Measurements from ENCODE around the gene SYT8. TPM values are rescaled to one million over a fixed set of nuclear protein-coding genes. Genes with fewer than 3 reads are reported as not detected.

Gene SYT8
- total and polyA plus RNA-seq, 5 donors from 2014 or later: not detected

DNA sequence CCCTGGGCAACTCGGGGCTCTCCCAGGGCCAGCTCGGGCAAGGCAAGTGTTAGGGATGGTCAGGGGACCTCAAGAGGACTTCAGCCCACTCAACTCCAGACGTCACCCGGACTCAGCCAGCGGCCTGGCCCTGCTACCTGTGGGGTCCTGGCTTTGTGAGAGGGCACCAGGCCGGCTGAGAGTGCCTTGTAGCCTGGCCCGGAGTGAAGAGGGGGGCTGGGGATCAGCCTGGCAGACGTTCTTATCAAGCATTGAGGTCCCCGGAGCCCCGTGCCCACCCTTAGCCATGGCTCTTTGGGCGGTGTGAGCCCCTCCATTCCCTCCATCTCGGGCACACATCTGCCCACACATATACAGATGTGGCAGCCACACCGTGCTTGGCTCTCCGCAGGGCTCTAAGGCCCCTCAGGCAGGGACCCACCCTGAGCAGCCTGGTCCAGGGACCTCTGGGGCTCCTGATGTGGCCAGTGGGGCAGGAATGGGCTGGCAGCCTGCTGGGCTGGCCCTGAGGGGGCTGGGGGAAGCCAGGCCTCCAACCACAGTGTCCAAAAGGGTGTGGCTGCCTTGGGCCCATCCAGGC lies 33.4 kb downstream of the SYT8 start:
- H3K27ac Mint-ChIP-seq: peak overlapping the region in 1 of 3 donors; percentile 43
- DNase-seq (no peak), ATAC-seq (ENCODE audit: low read depth in 2 of 2) (no peak)
- H3K4me1 Mint-ChIP-seq: peaks cover 0 to 83% (median 20%) of the 10 kb centered on the region in 4 donors
- H3K4me3 Mint-ChIP-seq: no peak overlapping the region
- Histone ChIP-seq H3K9me3 (ENCODE audit: control insufficient read depth in 2 of 2, low read length in 2 of 2) (no peaks in the 10 kb centered on the region), H3K36me3 (ENCODE audit: control insufficient read depth, insufficient read depth, low read length) (peaks cover 13% of the 10 kb centered on the region), H3K4me3 (ENCODE audit: low read depth, low read length) (no peak overlapping the region), H3K4me1 (ENCODE audit: control insufficient read depth, insufficient read depth, low read length, poor library complexity, severe bottlenecking) (peaks cover 94% of the 10 kb centered on the region), H3K27me3 (ENCODE audit: control insufficient read depth, insufficient read depth, low read length) (no peaks in the 10 kb centered on the region), H3K27ac (ENCODE audit: insufficient read depth, low read length, poor library complexity, severe bottlenecking) (peak overlapping the region; percentile 1)
- H3K9me3 Mint-ChIP-seq: peaks cover 0 to 1% (median 0%) of the 10 kb centered on the region in 7 donors
- H3K36me3 Mint-ChIP-seq: peaks cover 4% of the 10 kb centered on the region
- H3K27me3 Mint-ChIP-seq: no peaks in the 10 kb centered on the region

DNA sequence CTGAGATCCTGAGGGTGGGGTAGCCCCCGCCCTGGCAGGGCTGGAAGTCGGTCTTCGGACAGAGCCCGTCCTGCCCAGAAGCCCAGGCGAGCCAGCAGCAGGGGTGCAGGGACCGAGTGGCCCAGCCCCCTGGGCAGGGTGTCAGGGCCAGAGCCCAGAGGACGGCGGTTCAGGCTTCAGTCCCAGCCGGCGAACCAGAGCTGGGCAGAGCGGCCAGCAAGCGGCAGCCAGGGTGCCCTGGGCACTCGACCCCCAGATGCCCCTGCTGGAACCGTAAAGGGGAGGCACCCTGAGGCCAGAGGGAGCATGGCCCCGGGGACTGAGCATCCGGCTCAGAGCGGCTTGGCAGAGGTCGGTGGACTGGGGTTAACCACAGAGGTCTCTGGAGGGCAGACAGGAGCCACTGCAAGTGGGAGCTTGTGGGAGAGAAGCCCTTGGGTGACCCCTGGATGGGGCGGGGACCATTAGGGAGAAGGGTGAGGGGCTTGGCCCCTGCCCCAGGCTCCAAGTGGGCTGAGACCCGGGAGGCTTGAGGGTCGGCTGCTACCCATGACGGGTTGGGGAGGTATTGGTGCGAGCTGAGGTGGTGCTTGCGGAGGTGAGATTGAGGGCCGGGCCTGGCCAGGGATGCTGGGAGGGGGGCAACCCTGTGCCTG lies 34.0 kb downstream of the SYT8 start:
- H3K4me1 Mint-ChIP-seq: peaks cover 0 to 84% (median 20%) of the 10 kb centered on the region in 4 donors
- H3K4me3 Mint-ChIP-seq: peak overlapping the region in 3 of 4 donors; percentile 12 to 68 (median 50)
- H3K27ac ChIP-seq (ENCODE audit: insufficient read depth, low read length, poor library complexity, severe bottlenecking): no peak overlapping the region
- peaks cover 88% of the 10 kb centered on the region for H3K4me1 ChIP-seq (ENCODE audit: control insufficient read depth, insufficient read depth, low read length, poor library complexity, severe bottlenecking)
- DNase-seq: no peak
- H3K27me3 Mint-ChIP-seq: no peaks in the 10 kb centered on the region
- H3K9me3 Mint-ChIP-seq: peaks cover 0 to 1% (median 0%) of the 10 kb centered on the region in 7 donors
- no peak overlapping the region for H3K4me3 ChIP-seq (ENCODE audit: low read depth, low read length)
- H3K27ac Mint-ChIP-seq: peak overlapping the region in 2 of 3 donors; percentile 38 to 75
- H3K9me3 ChIP-seq (ENCODE audit: control insufficient read depth in 2 of 2, low read length in 2 of 2): no peaks in the 10 kb centered on the region
- peaks cover 8% of the 10 kb centered on the region for H3K36me3 ChIP-seq (ENCODE audit: control insufficient read depth, insufficient read depth, low read length)
- no peak for ATAC-seq (ENCODE audit: low read depth in 2 of 2)
- H3K36me3 Mint-ChIP-seq: peaks cover 4% of the 10 kb centered on the region
- H3K27me3 ChIP-seq (ENCODE audit: control insufficient read depth, insufficient read depth, low read length): no peaks in the 10 kb centered on the region

DNA sequence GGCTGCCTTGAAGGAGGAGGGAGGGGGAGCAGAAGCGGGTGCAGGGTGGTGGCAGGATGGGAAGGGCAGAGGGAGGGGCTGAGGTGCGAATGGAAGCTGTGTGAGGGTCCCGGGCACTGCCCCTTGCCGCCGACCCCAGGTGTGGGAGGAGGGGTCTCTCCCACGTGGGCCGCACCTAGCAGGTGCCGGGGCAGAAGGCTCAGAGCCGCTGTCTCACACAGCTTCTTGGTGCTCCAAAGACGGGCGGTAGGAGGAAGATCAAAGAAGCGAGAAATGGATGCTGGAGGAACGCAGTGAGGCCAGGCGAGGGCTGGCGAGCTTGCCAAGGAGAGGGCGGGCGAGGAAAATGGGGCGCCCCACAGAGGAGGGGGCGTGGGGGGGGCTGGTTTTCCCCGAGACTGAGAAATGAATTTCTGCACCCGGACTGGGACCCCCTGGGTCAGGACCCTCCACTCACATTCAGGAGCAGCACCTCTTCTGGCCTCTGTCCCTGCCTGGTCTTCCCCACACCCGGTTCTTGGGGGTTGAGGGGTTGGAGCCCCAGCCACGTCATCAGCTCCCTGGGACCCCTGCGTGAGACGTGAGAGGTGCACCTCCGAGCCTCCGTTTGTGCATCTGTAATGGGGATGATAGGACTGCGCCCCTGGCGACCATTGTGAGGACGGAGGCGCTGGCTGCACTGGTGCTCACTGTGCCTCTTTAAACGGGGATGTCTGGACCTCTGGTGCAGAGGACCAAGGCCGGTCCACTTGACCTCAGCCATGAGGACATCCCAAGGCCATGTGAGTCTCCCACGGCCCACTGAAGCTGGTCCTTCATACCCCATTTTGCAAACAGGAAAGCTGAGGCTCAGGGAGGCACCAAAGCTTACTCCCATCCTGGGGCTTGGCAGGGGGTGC lies 34.9 kb downstream of the SYT8 start:
- H3K36me3 ChIP-seq (ENCODE audit: control insufficient read depth, insufficient read depth, low read length): peaks cover 8% of the 10 kb centered on the region
- H3K27ac ChIP-seq (ENCODE audit: insufficient read depth, low read length, poor library complexity, severe bottlenecking): no peak overlapping the region
- H3K9me3 ChIP-seq (ENCODE audit: control insufficient read depth in 2 of 2, low read length in 2 of 2): no peaks in the 10 kb centered on the region
- no peak for ATAC-seq (ENCODE audit: low read depth in 2 of 2)
- DNase-seq: no peak
- Mint-ChIP-seq H3K9me3 (peaks cover 0 to 1% (median 0%) of the 10 kb centered on the region in 7 donors), H3K4me3 (peak overlapping the region in 3 of 4 donors; percentile 24 to 78 (median 66)), H3K36me3 (peaks cover 4% of the 10 kb centered on the region), H3K27me3 (no peaks in the 10 kb centered on the region), H3K27ac (peak overlapping the region; percentile 38 to 96 (median 79)), H3K4me1 (peaks cover 0 to 76% (median 20%) of the 10 kb centered on the region in 4 donors)
- peaks cover 84% of the 10 kb centered on the region for H3K4me1 ChIP-seq (ENCODE audit: control insufficient read depth, insufficient read depth, low read length, poor library complexity, severe bottlenecking)
- no peak overlapping the region for H3K4me3 ChIP-seq (ENCODE audit: low read depth, low read length)
- H3K27me3 ChIP-seq (ENCODE audit: control insufficient read depth, insufficient read depth, low read length): no peaks in the 10 kb centered on the region

DNA sequence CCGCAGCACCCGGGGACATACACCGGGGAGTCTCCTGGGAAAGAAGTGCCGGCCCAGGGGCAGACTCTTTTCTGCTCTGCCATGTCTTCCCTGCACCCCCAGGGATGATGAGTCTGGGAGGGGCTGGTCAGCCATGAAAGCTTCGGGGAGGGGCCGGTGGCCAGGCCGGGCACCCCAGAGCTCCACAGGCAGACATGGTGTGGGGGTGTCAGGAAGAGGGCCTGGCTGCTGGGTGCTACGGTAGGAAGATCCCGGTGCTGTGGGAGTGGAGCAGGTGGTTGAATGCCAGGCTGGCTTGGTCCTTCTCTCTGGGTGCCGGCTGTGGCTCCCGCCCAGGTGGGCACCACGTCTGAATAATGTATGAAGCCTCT lies 35.5 kb downstream of the SYT8 start:
- ATAC-seq (ENCODE audit: low read depth in 2 of 2) (no peak), DNase-seq (no peak)
- Histone ChIP-seq H3K9me3 (ENCODE audit: control insufficient read depth in 2 of 2, low read length in 2 of 2) (no peaks in the 10 kb centered on the region), H3K36me3 (ENCODE audit: control insufficient read depth, insufficient read depth, low read length) (peaks cover 4% of the 10 kb centered on the region), H3K4me3 (ENCODE audit: low read depth, low read length) (no peak overlapping the region), H3K27me3 (ENCODE audit: control insufficient read depth, insufficient read depth, low read length) (no peaks in the 10 kb centered on the region), H3K4me1 (ENCODE audit: control insufficient read depth, insufficient read depth, low read length, poor library complexity, severe bottlenecking) (peaks cover 86% of the 10 kb centered on the region), H3K27ac (ENCODE audit: insufficient read depth, low read length, poor library complexity, severe bottlenecking) (peak overlapping the region; percentile 51)
- Mint-ChIP-seq H3K36me3 (peaks cover 3% of the 10 kb centered on the region), H3K4me3 (peak overlapping the region; percentile 48 to 80 (median 72)), H3K27ac (peak overlapping the region; percentile 78 to 96 (median 93)), H3K4me1 (peaks cover 0 to 74% (median 17%) of the 10 kb centered on the region in 4 donors), H3K27me3 (no peaks in the 10 kb centered on the region), H3K9me3 (peaks cover 0 to 1% (median 0%) of the 10 kb centered on the region in 7 donors)

DNA sequence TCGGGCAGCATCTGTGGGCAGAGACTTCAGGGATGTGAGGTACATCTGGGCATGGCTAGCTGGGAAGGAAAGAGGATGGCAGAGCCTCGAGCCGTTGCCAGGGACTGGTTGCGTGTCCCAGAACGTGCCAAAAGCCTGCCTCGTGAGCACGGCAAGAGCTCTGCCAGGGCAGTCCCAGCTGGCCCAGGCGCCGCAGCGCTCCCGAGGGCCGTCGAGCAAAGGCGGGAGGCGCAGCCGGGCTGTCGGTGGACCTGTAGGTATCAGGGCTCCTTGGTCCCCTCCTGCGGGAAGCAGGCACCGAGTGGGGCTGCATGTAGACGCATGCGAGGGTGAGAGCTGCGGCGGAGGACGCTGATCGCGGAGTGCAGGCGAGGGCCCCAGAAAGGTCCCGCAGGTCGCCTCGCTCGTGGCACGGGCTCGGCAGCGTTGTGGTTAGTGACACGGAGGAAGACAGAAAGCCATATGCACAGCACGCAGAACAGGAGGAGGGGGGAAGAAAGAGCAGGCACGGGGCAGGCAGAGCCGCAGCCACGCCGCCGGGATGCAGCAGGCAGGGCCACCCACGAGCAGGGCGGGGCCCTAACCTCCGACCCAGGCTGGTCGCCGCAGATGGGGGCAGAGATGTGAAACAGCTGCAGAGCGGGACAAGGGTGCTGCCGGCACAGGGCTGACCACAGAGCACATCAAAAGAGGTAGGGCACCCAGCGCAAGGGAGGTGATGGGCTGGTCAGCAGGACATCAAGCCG lies 36.1 kb downstream of the SYT8 start:
- Mint-ChIP-seq H3K4me1 (peaks cover 0 to 70% (median 15%) of the 10 kb centered on the region in 4 donors), H3K27ac (peak overlapping the region; percentile 78 to 96 (median 93)), H3K4me3 (peak overlapping the region; percentile 48 to 80 (median 72)), H3K9me3 (no peaks in the 10 kb centered on the region), H3K36me3 (no peaks in the 10 kb centered on the region), H3K27me3 (no peaks in the 10 kb centered on the region)
- Histone ChIP-seq H3K4me1 (ENCODE audit: control insufficient read depth, insufficient read depth, low read length, poor library complexity, severe bottlenecking) (peaks cover 81% of the 10 kb centered on the region), H3K36me3 (ENCODE audit: control insufficient read depth, insufficient read depth, low read length) (no peaks in the 10 kb centered on the region), H3K27ac (ENCODE audit: insufficient read depth, low read length, poor library complexity, severe bottlenecking) (peak overlapping the region; percentile 51), H3K4me3 (ENCODE audit: low read depth, low read length) (no peak overlapping the region), H3K27me3 (ENCODE audit: control insufficient read depth, insufficient read depth, low read length) (no peaks in the 10 kb centered on the region), H3K9me3 (ENCODE audit: control insufficient read depth in 2 of 2, low read length in 2 of 2) (no peaks in the 10 kb centered on the region)
- peak; percentile 47 to 57 for ATAC-seq (ENCODE audit: low read depth in 2 of 2)
- no peak for DNase-seq

DNA sequence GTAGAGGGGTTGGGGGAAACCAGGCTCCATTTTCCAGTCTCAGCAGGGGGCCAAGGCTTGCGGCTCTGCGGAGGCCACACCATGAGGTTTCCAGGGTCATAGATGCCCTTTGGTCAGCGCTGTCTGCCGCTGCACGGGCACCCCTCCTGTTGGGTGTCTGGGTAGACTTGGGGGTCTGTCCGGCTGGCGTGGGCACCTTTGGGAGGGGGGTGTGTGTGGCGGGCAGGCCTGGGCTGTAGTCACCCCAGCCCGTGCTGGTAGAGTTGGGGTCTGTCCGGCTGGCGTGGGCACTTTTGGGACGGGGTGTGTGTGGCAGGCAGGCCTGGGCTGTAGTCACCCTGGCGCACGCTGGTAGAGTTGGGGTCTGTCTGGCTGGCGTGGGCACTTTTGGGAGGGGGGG lies 36.7 kb downstream of the SYT8 start:
- H3K27me3 ChIP-seq (ENCODE audit: control insufficient read depth, insufficient read depth, low read length): no peaks in the 10 kb centered on the region
- ATAC-seq (ENCODE audit: low read depth in 2 of 2): no peak
- H3K4me3 ChIP-seq (ENCODE audit: low read depth, low read length): no peak overlapping the region
- no peaks in the 10 kb centered on the region for H3K9me3 ChIP-seq (ENCODE audit: control insufficient read depth in 2 of 2, low read length in 2 of 2)
- no peaks in the 10 kb centered on the region for H3K36me3 ChIP-seq (ENCODE audit: control insufficient read depth, insufficient read depth, low read length)
- no peak for DNase-seq
- Mint-ChIP-seq H3K27me3 (no peaks in the 10 kb centered on the region), H3K27ac (peak overlapping the region in 1 of 3 donors; percentile 78), H3K4me3 (peak overlapping the region in 1 of 4 donors; percentile 15), H3K36me3 (no peaks in the 10 kb centered on the region), H3K9me3 (no peaks in the 10 kb centered on the region), H3K4me1 (peaks cover 0 to 66% (median 16%) of the 10 kb centered on the region in 4 donors)
- H3K27ac ChIP-seq (ENCODE audit: insufficient read depth, low read length, poor library complexity, severe bottlenecking): no peak overlapping the region
- H3K4me1 ChIP-seq (ENCODE audit: control insufficient read depth, insufficient read depth, low read length, poor library complexity, severe bottlenecking): peaks cover 78% of the 10 kb centered on the region
